GM10266 (cell line): ENCODE data around the gene PUS7L.

Experiments used
- DNase-seq: peaks from one replicate; pipeline ENCODE4 v3.0.0; 2012; ENCODE audit errors: extremely low spot score
- TF ChIP-seq, protein P1 (sequence below): IDR thresholded peaks from 2 replicates; pipeline ENCODE4 v1.5.1; 2012; ENCODE audit warnings: mild to moderate bottlenecking, low read depth; ENCODE audit not compliant: control insufficient read depth, insufficient read depth; ENCODE audit errors: missing control alignments

Gene PUS7L, protein sequence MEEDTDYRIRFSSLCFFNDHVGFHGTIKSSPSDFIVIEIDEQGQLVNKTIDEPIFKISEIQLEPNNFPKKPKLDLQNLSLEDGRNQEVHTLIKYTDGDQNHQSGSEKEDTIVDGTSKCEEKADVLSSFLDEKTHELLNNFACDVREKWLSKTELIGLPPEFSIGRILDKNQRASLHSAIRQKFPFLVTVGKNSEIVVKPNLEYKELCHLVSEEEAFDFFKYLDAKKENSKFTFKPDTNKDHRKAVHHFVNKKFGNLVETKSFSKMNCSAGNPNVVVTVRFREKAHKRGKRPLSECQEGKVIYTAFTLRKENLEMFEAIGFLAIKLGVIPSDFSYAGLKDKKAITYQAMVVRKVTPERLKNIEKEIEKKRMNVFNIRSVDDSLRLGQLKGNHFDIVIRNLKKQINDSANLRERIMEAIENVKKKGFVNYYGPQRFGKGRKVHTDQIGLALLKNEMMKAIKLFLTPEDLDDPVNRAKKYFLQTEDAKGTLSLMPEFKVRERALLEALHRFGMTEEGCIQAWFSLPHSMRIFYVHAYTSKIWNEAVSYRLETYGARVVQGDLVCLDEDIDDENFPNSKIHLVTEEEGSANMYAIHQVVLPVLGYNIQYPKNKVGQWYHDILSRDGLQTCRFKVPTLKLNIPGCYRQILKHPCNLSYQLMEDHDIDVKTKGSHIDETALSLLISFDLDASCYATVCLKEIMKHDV

DNA sequence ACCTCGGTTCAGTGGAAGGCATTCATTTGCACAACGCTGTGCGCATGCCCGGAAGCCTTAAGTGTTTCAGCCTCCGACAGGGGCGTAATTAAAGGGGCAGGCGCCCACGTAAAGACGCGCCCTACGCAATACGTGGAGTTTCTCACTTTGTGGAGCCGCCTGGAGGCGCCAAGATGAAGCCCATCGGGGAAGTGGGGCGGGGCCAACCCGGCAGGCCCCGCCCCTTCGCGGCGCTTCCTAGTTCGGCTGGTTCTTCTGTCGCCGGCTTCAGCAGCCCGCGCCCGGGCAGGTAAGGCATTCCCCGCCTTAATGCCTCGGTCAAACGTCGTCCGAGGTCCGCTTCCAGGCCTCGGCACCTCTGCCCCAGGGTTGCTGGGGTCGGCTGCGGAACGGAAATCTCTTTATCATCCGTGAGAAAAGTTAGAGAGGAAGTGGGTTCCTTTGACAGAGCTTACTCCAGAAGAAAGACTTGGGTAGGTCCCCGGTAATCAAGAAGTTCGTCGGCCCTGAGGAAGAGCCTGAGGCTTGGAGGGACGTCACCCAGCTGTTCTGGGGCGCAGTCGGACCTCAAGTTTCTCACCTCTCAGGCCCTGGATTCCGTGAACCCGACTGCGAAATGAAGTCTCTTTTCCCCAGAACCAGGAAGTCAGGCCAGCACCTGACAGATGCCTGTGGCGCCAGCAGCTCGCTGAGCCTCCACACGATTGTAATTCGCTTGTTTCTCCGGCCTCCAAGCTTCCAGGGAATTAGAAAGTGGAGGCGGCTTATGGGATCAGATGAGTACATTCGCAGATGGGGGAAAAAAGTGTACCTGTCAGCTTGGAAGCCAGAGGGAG is at the start of gene PUS7L, which contains the start of gene IRAK4:
Gene PUS7L (minus strand): TSS at position 63 of the 836 bp plus-strand sequence. CDS start 3,545 bp downstream, outside the sequence.
Gene IRAK4 (plus strand): TSS at position 224 of the 836 bp plus-strand sequence. CDS start 9,161 bp downstream, outside the sequence.
- peak; percentile 88 for DNase-seq
- TF ChIP-seq, protein P1, sequence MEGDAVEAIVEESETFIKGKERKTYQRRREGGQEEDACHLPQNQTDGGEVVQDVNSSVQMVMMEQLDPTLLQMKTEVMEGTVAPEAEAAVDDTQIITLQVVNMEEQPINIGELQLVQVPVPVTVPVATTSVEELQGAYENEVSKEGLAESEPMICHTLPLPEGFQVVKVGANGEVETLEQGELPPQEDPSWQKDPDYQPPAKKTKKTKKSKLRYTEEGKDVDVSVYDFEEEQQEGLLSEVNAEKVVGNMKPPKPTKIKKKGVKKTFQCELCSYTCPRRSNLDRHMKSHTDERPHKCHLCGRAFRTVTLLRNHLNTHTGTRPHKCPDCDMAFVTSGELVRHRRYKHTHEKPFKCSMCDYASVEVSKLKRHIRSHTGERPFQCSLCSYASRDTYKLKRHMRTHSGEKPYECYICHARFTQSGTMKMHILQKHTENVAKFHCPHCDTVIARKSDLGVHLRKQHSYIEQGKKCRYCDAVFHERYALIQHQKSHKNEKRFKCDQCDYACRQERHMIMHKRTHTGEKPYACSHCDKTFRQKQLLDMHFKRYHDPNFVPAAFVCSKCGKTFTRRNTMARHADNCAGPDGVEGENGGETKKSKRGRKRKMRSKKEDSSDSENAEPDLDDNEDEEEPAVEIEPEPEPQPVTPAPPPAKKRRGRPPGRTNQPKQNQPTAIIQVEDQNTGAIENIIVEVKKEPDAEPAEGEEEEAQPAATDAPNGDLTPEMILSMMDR = peak; percentile 50

DNA sequence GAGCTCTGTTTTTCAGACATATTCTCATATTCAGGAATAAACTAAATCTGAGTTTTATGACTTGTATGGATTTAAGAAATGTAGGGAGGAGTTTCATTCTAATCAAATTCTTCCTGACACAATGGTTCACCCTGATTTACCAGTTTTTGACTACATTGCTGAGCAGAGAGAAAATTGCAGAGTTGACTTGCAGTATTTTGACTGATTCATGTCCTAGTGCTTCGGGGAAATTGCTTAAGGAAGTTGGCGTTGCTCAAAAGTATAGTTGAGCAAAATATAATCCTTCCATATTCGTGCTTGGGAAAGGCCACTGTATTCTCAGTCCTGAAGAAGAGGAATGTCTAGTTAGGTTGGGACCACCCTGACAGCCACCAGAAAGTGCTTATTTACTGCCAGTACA is 48.8 kb upstream of the PUS7L start:
- DNase-seq = no peak
- TF ChIP-seq, protein P1 = no peak

DNA sequence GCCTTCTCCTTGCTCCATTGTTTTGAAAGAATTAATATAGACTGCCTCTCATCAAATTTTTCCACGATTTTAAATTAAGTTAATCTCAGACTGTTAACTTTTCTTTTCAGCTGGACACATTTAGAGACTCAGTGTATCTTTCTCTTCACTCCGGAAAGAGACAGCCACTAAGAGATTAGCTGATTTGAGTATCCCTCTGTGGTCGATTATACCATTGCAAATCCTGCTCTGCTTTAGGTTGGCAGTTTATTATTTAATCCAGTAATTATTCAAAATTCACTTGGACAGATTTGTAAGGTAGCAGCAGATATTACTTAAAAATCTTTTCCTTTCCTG is 48.1 kb upstream of the PUS7L start:
- peak; percentile 11 for DNase-seq
- TF ChIP-seq, protein P1 = no peak

DNA sequence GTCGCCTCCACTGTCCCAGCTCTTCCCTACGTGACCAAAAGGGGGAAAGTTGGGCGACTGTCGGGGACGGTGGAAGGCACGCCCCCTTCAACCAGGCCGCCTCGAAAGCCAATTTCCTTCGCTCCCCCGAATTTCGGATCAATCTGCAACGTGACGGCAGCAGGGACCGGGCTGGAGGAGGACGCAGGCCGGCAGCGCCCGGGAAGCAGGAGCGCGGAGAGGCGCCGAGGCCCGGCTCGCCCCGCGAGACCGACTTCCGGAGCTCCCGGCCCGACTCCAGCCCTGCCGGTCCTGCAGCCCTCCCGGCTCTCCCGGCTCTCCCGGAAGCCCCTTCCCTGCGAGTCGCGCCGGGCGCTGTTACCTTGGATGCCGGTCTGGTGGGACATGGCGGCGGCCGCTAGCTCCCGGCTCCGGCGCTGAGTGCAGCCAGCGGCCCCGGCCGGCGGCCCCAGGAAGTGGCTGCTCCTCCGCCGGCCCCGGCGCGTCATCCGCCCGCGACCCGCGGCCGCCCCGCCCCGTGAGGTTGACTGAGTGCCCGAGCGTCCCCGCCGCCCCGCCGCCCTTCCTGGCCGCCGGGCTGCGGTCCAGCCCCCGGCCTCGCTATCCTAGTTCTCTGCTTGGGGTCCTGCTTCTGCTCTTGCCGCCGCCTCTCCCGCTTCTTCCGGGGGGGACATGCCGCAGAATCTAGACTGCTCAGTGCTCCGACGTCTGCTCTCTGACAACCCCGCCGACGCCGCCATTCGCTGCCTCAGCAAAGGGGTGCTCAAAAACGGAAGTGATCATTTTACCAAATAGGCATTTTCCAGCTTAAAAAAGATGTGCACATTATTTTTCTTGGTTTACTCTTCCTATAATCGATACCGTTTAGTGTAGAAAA is 47.5 kb upstream of the PUS7L start, which contains the start of gene TWF1:
Gene TWF1 (minus strand): TSS at position 458 of the 877 bp plus-strand sequence. CDS start 72 bp downstream, at position 386.
- TF ChIP-seq, protein P1 = peak; percentile 9
- peak; percentile 91 for DNase-seq

DNA sequence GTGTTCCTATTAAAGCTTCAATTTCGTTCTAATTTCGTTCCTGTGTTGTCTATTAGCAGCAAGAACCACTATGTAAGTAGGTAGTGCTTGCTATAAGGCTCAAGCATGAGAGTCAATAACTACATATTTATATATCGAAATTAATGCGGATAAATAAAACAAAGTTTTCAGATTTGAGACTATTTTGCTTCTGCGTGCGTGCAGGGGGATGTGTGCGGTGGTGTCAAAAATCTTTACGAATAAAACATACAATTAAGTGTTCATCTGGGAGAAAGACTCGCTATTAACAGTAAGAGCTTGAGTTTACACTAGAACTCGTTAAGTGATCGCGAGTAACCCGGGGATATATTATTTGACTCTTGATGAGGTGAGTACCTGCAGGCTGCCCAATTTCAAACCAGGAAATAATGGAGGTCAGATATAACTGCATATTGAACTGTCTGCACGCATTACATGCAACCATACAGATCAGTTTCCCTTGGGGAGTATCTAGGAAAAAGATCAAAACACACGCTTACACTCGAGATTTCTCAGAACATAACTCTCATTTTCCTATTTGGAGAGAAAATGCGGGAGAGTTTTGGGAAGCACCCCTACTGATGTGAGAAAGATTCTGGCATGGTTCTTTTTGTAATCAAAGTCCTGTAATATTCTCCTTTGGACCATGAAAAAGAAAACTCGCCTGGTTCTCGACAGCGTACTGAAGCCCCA is 46.7 kb upstream of the PUS7L start:
- TF ChIP-seq, protein P1 = no peak
- DNase-seq = peak; percentile 32

DNA sequence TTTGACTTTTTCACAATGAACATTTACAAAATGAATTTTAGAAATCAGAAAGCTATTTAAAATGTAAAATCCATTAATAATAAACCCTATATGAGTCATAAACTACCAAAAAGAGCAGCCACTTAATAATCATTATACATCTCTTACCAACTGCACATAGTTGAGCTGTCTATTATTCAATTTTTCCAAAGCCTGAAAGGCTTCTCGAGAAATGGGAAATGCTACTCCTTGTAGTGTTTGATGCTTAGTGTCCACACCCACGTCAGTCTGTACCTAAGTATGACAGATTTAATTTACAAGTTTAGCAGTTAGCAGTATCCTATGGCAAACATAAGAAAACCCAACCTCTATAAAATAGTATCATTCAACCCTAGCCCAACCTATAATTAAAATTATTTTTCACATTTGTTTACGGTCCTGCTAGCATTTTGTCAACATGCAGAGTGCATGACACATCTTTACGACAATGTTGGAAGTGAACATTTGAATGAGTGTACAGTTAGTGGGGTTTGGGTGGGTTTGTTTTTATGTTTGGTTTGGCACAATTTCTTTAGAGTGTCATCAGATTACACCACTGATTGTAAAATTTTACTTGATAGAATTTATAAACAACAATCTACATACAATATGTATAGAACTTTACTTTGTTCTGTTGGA is 39.1 kb upstream of the PUS7L start:
- no peak for DNase-seq
- TF ChIP-seq, protein P1 = no peak
